Stimulated activated naive CD8-positive, alpha-beta T cell treated with anti-CD3 and anti-CD28 coated beads, Interleukin-15, Interleukin-2, amounts not matched to agents 100 U/mL and 50 U/mL, for 24 hours (primary cell): Measurements from ENCODE around the gene CDK14.

Experiments used
- ATAC-seq: fragments of 150-1000 bp; cut with Tn5 transposase; one replicate; pipeline ENCODE4 v1.10.0; 2021
- DNase-seq: peaks from one replicate; pipeline ENCODE4 v3.0.0; 2021

Gene CDK14

DNA sequence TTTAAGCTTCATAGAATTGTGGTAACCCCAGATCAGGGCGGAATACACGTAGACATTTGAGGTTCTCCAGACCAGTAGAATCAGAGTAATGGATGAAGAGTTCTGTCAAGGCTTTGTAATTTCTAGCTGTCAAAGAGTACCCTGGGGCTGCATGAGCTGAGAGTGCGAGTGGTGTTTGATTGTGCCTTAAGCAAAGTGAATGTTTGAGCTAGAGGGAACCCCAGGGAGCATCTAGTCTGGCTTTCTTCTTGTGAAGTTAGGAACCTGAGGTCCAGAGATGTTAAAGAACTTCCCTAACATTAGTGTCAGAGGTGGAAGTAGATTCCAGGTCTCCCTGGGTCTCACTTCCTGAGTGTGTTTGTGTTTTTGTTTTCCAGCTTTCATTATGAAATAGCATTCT lies 455.8 kb downstream of the CDK14 start:
- no peak for ATAC-seq
- no peak for DNase-seq

DNA sequence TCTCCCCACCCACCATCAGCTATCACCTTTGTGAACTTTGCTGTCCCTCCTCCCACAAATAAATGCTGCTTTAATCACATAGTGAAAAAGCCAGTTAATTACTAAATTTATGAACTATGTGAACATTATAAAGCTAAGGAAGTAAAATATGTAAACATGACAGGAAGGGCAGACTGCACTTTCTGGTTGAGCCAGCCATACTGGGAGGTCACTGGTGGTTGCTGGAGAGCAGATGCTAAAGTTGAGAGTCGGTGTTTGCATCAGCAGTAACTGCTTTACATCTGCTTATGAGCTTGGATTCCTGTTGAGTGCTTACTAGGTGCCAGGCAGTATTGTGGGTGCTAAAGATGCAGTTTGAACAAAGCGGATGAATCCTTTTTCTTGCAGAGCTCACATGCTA lies 458.3 kb downstream of the CDK14 start:
- ATAC-seq, result no peak
- no peak for DNase-seq

- ATAC-seq (no peak), DNase-seq (no peak)
Observed at GRCh38 chr7:91055219-91055618, 459.1 kb downstream of the CDK14 start.

DNA sequence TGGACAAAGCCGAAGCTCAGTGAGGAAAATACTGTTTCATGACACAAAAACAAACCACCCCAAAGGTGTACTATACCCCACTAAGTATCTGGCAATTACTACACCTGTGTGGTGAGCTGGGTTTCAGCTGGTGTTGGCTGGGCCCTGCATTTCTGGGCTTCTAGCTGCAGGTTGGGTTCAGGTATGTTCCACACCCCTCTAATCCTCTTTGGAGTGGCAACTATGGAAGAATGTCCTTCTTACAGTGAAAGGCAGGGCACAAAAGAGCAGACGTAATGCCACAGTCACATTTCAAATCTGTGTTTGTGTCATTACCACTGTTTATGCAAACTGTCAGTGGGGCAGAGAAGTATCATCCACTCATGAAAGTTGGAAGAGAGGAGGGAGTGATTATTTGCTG lies 466.6 kb downstream of the CDK14 start:
- ATAC-seq, result no peak

GRCh38 chr7:91064052-91064451 lies 467.9 kb downstream of the CDK14 start:
- ATAC-seq, result no peak
- no peak for DNase-seq

More for the DNA sequence above, 466.6 kb downstream of the CDK14 start:
- no peak for DNase-seq

DNA sequence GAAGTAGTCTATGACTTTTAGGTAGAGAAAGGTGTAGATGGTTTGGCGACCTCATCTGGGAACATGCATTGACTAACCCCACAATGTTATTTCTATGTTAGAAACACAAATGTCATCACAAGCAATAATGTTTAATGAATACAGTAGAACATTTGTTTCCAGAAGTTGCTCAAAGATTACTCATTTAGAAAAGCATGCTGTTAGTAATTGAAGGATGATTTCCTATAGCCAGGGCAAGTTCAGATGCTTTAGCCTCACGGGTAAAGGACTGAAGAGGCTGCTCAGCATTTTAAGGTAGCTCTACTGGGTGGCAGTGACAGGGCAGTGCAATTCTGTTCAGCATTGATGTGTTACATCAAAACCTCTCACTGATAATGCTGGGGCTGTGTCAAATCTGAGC lies 468.8 kb downstream of the CDK14 start:
- DNase-seq, result no peak
- no peak for ATAC-seq

DNA sequence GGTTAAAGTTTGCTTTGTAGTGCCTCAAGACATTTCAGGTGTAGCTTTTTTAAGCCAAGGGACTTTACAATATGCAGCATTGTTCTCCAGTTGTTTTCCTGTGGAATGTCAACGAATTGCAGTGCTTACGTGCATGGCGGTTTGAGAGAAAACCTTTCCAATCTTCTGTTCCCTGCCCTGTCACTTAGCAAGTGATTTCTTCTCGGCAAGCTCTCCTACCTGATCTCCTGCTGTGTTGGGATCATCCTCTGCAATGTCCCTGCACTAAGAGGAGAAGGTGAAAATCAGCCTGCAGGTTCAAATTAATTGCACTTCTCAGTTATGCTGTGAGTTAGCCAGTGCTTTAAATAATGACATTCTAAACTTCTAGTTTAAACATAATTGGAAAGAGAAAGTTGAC lies 470.5 kb downstream of the CDK14 start:
- DNase-seq (no peak), ATAC-seq (no peak)

- DNase-seq (no peak), ATAC-seq (no peak)
Observed at GRCh38 chr7:91067242-91067641, 471.1 kb downstream of the CDK14 start.

DNA sequence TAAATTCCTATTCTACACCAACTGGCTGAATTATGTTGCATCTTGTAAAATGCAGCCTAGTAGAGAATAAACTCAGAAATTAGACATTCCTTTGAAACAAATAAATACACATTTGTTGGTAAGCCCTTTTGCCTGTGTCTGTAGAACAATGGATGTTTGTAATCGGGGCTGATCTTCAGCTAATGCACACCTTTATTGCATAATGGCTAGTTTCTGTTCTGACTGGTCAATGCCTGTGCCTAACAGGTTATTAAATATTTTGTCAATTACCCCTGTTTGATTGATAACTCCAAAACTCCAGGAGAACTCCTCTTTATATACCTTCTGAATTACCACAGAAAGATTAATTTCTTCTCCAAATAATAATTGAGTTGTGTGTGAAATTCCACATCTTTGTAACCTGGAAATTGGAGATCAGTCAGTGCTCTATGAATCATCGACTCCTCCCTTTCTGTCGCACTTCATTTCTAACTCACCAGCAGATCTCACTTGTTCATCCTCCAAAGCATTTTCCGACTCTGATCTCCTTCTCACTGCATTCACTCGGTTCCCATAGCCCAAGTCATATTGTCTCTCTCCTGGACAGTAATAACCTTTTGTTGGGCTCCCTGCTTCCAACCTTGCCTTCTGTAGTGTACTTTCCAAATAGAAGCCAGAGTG lies 472.1 kb downstream of the CDK14 start:
- DNase-seq, result no peak
- no peak for ATAC-seq

DNA sequence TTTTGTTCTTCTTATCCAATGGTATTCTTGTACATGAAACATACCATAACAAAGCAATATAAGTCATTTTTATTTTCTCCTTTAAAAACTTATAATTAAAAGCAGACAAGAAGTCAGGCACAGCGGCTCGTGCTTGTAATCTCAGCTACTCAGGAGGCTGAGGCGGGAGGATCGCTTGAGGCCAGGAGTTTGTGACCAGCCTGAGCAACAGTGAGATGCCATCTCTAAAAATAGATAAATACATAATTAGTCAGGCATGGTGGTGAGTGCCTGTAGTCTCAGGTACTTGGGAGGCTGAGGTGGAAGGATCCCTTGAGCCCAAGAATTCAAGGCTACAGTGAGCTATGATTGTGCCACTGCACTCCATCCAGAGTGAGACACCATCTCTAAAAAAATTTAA lies 473.0 kb downstream of the CDK14 start:
- DNase-seq, result no peak
- no peak for ATAC-seq

GRCh38 chr7:91079487-91079886 lies 483.4 kb downstream of the CDK14 start:
- no peak for DNase-seq
- no peak for ATAC-seq

- DNase-seq, result no peak
- ATAC-seq, result no peak
Observed at GRCh38 chr7:91080351-91080750, 484.2 kb downstream of the CDK14 start.

DNA sequence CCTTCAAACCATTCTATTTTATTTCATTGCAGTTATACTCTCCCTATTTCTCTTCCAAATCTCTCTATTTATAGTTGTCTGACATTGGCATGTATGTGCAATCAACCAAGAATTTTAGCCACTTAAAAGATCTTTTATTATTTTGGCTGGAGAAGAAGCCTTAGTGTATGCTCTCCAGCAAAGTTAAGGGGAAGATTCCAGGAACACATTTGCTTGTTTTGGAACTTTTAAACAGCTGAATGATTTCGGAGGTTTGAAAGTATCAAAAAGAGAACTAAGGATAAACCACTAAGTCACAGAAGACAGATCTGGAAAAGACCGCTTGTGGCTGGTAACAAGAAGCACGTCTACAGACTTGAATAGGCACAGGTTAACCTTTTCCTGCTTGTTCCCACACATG lies 485.9 kb downstream of the CDK14 start:
- ATAC-seq, result no peak
- DNase-seq, result no peak

DNA sequence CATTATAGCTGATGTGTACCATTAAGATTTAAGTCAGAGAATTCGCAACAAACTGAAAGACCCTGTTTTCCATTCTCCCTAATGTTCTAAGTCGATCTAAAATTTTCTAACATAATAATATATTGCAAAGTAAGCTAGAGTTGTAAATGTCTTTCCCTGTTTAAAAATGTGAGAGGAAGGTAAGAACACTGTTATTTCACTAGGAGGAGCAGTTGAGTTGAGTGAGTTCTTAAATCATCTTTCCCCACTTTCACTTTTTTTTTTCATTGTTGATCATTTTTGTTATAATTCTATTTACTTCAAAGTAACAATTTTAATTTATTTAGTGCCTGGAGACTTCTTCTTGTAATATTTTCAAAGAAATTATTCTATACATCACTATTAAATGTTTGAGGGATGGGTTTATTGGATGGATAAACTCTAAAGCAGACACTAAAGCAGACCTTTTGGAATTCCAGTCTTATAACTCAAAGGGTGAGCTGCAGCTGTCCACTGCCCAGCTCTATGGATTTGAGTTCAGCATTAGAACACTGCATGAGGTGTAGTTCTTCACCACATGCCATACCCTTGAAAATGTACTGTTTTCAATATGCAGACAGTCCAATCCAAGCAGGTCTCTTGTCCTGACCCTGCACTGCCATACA lies 486.9 kb downstream of the CDK14 start:
- ATAC-seq (no peak), DNase-seq (no peak)

GRCh38 chr7:91083855-91084644 lies 487.9 kb downstream of the CDK14 start:
- ATAC-seq, result peak; percentile 77
- peak; percentile 4 for DNase-seq

DNA sequence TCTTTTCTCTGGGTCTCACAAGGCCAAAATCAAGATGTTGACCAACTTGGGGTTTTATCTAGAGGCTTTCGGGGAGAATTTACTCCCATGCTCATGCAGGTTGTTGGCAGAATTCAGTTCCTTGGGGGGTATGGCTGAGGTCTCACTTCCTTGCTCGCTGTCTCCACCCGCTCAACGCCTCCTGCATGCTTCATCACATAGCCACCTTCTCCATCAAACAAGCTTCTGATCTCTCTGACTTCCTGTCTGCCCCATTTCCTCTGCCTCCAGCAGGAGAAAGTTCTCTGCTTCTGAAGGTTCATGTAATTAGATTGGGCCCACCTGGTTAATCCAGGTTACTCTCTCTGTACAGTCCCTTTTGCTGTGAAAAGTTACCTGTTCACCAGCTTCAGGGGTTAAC lies 489.1 kb downstream of the CDK14 start:
- DNase-seq, result no peak
- no peak for ATAC-seq

DNA sequence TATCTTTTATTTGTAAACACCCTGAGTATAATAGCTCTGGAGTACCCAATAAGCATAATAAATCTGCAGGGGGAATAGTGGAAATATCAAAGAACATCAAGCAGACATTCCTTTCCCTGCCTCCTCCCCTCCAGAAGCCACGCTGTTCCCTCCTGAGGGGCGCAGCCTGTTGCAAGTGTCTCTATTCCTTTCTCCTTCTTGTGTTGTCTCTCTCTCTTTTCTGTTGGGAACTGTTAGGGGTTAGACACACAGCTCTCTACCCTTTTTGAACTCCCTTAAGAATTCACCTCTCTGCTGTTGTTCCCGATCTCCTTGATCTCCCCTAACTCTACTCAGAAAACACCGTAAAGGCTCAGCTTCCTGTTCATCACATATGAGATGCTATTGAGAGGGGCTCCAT lies 490.1 kb downstream of the CDK14 start:
- no peak for DNase-seq
- no peak for ATAC-seq

DNA sequence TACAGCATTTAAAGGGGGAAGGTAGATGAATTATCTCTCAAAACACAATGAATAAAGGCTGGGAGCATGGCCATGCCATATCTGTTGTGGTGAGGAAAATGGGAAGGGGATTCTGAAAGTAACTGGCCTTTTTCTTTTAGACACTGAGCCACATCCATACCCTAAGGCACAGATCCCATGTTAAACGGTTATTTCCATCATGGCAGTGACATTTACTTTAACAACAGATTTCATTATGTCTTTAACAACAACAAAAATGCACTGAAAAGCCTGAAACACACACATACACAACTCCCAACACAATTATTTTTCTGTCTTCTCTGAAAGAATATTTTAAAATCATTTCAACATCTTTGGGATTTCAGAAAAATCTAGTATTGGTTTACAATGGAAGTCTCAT lies 492.0 kb downstream of the CDK14 start:
- DNase-seq (no peak), ATAC-seq (no peak)

DNA sequence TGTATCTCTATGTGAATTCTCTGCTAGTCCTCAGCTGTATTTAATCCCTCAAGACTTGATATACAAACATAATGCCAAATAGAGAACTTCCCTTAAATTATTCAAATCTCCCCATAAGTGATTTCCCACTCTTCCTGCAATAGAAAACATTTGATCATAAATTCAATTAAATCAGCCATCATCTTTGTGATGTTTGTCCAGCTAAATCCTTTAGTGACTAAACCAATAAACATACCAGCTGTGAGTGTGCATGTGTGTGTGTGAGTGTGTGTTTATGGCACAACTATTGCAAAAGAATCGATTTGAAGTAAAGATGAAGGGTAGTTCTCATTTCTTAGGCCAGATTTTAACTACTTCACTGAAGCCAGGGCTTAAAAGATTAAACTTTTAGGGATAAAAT lies 492.6 kb downstream of the CDK14 start:
- ATAC-seq (no peak), DNase-seq (no peak)

- ATAC-seq (peak; percentile 46), DNase-seq (peak; percentile 3)
Observed at GRCh38 chr7:91089382-91089963, 493.4 kb downstream of the CDK14 start.

DNA sequence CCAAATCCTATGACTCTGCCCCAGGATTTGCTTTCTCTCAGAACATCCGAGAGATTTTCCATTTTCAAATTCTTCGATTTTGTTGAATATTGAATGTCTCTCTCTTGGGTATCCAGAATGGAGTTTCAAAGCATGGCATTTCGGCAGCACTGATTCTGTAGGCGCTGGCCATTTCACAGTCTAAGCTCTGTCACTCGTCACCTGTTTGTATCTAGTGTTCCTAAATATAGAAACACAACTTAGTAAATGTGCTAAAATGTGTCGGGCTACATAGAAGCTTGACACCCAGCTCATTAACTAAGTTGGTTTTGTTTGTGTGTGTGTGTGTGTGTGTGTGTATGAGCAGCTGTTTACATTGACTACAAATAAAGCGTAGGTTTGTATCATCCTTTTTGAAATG lies 494.6 kb downstream of the CDK14 start:
- no peak for DNase-seq
- no peak for ATAC-seq

DNA sequence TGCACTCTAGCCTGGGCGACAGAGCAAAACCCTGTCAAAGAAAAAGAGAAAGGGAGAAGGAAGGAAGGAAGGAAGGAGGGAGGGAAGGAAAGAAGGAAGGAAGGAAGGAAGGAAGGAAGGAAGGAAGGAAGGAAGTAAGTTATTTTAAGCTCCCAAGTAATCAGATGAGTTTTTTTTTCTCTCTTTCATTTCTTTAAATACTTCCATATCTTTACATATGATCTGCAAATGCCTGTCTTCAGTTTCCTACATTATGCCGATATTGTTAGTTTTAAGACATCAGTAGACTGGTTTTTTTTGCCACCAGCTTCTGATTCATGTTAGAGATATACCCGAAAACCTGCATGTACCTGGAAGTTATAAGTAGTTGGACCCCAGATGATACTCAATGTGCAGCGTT lies 495.5 kb downstream of the CDK14 start:
- no peak for DNase-seq
- no peak for ATAC-seq

DNA sequence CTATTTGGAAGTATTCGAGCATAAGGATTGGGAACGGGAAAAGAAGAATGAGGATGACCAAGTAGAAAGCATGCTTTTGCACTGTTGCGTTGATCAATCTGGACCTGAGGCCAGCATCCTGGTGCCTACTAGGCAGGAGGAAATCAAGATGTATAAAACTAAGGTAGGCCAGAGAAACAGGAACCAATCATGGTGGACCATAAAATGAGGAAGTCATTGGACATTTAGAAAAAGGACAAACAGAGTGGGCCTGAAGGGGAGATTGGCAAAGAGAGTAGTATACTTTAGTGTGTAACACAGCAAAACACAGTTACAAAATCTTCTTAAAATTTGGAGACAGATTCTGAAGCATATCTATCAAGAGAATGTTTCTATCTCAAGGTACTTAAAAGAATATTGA lies 497.1 kb downstream of the CDK14 start:
- no peak for ATAC-seq

More for the DNA sequence above, 497.1 kb downstream of the CDK14 start:
- no peak for DNase-seq
